ENCODE measurements around the gene CTNNA1.

The CTNNA1 gene

DNA sequence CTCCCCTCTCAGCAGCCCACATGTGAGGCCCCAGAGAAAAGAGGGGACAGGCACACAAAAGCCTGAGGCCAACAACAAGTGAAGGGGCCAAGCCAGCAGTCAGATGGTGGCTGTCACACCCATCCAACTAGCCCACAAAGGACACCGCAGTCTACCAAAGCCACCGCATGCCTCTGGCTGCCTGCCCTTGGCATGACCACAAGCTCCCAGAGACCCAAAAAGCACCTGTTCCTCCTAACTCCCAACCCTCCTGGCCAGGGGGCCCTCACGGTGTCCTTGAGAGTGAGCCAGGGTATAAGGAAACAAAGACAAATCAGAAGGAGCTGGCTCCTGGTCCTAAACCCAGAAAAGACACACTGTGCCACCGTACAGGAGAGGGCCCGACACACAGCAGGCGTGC is 199.7 kb downstream of the CTNNA1 start:
- no peak for DNase-seq

DNA sequence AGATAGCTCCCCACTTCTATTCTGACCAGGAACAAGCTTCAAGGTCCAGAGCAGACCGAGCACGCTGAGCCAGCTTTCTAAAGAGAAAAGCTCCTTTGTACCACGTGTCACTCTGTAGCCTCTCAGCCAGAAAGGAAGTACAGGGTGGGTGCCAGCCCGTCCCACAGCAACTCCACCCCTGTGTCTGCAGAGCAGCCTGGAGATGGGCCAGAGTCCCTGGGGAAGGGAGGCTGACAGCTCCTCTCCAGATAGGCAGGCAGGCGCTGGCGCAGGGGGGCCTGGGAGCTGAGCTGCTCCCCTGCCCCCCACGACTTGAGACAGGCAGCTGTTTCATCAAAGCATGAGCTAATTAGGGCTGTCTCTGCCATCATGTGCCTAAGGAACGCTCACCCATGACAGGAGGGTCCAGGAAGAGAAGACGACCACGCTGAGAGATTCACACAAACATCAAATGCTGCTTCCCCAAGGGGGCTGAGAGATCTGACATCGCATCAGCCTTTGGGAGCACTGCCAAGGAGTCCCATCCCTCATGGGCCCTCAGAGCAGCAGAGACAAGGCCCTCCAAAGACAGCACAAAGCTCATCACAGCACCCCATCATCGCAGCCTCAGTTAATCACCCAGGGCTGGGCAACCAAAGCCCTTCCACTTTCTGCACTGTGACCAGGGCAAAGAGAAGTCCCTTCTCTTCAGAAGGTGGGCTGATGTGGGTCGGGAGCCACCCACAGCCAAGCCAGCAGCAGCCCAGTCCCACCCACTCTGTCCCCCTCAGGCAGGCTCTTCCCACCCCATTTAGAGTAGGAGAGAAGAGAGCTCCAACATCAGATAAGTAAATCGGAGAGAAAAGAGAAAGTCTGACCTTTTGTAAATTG is 200.4 kb downstream of the CTNNA1 start:
- DNase-seq: peak; percentile 36 to 74

DNA sequence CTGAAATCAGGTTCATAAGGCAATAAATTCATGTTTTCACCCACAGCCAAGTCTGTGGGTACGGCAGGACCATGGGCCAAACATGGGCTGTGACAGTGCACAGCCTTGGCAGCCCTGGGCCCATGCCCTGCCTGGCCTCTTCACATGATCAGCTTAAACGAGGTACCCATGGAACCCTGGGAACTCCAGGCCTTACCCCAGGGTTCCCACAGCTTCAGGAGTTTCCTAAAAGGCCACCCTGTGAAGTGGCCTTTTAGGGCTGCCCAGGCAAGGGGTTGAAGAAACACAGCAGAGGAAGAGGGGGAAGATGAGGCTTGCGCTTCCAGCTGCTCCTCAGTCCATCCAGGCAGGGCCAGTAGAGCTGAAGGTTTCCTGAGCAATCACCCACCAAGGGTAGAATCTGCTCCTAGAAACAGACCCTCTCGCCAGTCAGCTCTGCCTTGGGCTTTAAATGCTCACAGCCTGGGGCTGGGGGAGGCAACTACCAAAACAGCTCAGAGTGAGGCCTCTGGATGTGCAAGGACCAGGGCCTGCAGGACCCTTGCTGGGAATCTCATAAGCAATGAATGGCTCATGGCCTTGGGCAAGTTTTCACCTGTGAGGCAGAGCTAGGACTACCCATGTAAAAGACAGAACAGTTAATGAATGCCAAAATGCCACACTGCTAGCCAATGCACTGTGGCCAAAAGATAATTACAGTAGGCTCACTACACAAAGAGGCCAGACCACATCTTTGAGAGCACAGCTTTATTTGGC is 201.2 kb downstream of the CTNNA1 start:
- DNase-seq: no peak

DNA sequence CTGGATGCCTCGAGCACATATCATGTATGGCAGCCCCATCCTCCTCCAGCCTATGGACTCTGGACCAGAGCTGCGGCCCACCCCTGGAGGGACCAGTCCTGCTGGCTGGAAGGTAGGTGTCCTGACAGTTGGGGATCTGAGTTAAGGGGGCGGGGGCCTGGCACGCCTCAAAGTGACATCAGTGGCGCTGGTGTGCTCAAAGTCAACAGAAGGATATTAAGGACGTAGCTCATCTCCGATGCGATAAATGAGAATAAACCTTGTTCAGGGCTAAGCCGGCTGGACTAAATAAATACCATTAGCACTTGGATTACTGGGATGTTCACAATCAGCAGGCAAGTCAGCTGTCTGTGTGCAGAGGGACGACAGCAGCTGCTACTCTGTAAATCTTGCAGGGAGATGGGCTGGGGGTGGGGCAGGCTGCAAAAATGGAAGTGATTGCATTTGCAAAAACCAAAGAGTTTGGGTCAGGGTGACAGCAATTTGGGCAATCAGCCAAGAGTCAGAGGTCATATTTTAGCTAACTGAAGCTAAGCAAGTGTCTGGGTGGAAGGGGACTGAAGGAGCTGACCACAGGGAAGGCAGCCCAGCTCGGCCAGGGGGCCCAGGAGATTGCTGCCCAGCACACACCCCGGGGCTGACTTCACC is 201.9 kb downstream of the CTNNA1 start:
- DNase-seq: no peak

DNA sequence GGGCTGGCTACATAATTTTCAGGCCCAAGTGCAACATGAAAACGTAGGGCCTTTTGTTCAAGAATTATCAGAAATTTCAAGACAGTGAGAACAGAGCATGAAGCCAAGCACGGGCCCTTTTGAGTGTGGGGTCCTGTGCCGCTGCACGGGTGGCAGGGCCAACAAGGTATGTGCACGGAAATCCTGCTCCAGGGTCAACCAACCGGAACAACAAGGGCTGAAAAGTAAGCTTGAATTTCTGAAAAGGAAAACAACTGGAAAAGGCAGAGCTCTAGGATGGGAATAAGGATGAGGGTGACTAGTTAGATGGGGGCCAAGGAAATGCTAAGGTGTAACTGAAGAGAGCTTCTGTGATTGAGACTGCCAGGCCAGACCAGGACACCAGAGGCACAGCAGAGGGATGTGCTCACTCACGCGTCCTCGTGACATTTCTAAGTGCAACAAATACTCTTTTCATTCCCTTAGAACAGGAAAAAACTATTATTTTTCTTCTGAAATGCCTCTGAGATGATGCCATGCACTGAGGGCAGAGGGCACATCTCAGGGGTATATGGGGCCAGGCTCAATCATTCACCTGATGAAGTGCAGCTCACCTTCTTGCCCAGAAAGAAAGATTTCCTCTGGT is 202.6 kb downstream of the CTNNA1 start:
- DNase-seq: no peak

DNA sequence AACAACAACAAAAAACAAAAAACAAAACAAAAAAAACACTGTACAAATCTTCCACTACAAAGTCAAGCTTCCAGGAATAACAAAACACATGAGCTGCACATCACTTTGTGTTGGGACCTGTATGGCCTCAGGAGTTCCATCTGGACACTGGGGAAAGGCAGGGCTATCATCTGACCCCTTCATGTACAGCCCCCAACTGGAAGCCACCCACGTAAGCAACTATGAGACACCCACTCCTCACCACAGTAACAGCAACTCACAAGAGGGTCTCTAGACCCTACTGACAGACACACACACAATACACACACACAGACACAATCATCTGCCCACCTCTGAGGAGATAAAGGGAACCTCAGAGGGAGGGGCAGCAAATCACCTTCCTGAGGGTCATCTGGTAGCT is 203.6 kb downstream of the CTNNA1 start:
- no peak for DNase-seq

DNA sequence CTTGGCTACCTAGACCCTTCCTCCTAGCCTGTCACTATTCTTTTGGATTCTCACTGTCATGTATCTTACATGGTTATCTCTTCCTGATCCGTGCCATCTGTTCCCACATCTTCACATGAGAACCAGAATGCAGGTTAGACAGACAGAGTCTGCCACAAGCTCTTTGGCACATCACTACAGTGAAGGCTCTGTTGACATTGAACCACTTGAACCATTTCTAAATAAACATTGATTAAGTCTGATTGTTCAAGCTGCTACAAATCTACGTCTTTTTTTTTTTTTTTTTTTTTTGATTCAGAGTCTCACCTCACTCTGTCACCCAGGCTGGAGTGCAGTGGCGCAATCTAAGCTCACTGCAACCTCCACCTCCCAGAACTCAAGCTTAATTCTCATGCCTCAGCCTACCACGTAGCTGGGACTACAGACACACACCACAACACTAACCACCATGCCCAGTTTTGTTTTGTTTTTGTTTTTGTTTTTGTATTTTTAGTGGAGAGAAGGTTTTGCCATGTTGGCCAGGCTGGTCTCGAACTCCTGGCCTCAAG is 207.0 kb downstream of the CTNNA1 start:
- DNase-seq: no peak

DNA sequence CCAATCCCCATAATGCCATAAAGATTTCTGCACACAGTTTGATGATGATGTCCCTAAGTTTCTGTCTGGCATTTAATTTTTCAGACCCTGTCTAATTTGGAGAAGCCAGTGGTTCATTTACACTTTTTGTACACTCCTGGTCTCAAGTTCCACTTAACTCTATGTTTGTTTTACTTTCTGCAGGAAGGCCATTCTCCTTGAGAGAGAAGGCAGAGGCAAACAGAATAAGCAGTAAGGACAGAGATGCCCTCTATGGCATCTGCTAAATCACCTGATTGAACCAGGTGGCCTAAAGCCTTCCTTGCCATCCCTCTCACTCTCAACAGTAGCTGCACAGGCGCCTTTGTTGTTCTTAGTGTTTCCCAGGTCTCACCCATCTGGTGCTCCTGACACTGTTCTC is 208.0 kb downstream of the CTNNA1 start:
- DNase-seq: no peak

DNA sequence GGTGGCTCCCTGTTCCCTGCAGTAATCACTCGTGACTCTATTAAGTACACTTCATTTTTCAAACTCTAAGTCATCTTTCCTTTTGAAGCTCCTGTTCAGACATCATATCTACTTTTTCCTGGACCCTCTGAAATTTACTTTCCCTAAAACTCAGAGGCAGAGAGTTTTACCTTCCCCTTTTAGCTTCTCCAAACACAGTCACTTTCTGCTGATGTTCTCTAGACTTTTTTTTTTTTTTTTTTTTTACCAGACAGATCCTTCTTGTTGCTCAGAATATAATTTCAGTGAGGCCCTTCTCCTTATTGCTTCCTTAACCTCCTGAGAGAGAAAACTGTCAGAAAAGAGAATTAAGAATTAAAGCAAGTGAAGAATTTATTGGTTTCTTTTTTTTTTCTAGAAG is 208.5 kb downstream of the CTNNA1 start:
- no peak for DNase-seq

DNA sequence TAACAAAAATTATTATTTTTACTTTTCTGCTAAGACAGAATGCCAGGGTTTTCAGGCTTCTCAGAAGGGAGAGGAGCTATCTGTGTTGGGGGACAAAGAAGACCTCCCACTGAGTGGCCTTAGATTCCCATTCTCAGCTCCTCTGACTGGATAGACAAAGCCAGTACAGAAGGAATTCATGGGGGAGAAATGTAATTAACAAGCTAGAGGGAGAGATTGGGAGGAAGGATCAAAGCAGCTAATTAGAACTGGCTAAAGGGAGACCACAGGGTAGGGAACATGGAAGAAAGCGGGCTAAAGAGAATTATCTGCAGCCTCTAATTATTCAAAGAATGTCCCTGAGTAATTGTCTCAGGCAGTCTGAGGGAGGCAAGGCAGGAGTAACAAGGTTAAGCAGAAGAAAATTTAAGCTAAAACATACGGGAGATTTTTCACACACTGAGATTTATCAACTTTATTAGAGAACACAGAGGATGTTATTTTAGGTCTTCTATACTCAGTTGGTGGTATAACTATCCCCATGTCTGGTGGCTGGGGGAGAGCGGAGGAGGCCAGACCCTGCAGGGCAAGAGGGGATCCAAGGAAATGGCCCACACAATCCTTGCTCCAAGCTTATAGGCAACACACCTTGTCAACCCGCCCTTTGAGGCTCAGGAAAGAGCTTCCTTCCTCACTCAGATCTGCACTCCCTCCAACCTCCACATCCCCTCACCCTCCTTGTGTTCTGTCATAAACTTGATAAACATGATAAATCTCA is 209.6 kb downstream of the CTNNA1 start:
- no peak for DNase-seq

DNA sequence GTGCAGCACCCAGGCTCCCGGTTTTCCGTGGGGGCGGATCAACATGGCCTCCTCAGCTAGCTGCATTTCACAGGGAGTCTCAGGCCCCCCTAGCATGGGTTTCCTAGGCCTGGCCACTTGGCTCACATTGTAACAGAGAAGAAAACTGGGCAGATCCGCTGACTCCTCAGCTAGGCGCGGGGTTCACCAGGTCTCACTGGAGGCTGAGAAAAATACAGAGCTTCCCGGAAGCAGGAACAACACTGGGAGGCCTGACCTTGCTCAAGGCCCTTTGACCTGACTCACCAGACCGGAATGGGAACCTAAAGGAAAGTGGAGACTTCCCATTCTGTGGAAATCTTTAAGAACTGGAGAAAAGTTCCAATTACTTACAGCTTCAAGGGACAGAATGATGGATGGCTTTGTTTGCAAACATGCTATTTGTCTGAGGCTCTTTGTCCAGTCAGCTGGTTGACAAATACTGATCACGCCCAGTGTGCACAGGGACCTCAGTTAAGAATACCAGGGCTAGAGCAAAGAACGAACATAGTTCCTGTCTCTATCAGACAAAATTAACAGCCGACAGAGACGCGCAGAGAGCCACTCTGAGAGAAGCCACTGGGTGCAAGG is 210.6 kb downstream of the CTNNA1 start:
- DNase-seq: no peak

DNA sequence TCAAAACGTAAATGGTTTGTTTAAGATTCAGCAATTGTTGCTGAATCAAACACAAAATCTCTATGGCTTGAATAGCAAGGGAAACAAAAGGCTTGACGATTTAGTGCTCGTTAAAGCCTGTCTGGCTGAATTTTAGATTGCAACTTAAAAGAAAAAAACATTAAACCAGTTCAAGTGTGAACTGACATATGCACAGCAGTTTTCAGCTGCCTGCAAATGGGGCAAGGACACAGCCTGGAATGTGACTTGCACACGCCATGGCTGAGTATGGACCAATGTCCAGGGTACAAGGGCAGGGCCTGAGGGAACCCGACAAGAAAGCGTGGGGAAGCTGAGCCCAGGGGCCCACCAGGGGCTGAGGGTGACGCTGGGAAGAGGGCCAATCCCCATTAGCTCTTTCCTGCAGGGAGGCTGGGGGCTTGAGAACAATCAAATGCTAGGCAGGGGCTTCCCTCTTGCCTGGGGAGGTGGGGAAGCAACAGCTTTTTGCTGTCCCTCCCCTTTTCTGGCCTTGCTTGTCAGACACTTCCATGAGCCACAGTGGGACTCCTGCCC is 211.5 kb downstream of the CTNNA1 start:
- DNase-seq: no peak

DNA sequence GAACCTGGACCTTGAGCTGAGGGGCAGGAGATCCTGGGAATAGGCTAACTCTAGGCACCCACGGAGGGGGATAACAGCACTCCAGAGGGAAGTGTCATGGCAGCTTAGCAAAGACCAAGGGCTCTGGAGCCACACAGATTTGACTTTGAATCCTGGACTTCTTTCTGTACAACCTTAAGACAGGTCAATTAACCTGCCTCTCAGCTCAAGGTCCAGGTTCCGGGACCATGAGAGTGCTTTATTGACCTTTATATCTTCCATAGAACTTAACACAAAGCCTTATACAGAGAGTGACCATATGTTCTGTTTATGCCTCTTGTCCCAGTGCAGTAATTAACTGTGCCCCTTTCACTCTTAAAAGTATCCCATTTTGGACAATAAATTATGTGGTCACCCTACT is 212.4 kb downstream of the CTNNA1 start:
- no peak for DNase-seq

DNA sequence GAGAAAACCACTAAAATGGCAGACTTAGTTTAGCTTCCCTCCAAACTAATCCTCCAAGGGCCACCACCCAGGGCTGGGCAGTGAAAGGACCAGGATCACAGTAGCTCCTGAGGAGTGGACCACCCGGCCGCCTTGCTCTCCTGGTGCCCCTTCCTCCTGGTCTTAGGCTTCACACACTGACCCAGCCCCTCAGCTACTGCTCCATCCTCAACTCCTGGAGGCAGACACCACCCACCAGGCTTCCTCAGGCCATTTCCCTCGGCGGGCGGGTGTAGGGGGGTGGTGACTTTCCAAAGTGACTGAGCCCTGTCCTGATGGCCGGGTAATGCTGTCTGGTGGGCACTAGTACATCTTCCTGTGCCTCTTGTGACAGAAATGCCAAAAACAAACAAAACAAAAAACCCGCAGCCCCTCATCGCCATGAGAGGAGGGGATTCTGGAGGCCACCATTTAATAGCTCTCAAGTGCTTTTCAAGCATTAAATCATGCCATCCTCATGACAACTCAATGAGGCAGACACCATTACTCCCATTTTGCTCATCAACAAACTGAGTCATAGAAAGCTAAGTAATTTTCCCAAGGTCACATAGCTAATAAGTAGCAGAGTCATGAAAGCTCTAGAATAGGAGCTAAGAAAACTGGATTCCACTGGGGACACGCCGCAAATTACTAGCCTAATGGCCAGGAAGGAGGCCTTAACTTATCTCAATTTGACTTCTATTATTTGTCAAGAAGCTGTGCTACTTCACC is 213.2 kb downstream of the CTNNA1 start:
- no peak for DNase-seq

DNA sequence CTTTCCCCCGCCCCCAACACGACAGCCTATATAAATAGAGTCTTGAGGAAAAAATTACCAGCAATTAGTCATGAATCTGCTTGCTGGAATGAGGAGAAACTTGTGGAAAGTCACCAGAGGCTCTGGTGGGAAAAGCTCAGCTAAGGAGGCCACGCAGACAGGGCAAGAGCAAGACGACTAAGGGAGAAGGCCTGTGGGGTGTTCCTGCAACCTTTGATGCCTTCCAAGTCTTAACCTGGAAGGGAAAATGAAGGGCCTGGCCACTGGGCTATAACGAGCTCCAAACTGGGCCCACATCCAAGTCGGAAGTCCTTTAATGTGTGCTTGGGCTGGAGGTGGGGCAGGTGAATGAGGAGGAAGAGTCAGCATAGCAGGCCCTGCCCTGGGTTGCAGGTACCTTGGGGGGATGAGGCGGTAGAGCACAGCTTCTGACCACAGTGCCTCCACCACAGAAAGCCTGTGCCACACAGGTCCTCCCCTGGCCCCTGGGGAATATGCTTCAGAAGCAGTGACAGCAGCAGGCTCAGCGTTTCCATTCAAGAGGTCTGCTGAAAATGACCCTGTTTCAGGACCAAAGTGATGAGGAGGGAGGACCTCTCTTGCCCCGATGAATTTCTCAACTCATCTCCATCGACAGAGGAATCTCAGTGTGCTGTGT is 214.7 kb downstream of the CTNNA1 start:
- no peak for DNase-seq

DNA sequence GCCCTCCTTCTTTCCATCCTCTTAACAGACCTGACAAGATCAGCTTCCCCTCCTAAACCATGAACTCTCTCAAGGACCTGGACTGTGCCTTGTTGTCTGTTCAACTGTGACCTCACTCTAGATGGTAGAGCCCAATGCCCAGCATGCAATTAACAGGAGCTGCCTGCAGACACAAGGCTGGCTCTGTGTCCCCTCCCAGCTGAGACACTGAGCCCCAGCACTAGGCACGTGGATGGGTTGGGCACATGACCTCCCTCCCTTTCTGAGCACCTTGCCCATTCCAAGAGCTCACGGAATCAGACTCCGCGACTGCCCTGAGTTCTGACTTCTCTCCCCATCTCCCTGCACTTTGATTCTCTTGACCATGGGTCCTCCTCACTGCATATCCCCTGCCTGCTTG is 215.4 kb downstream of the CTNNA1 start:
- DNase-seq: no peak

DNA sequence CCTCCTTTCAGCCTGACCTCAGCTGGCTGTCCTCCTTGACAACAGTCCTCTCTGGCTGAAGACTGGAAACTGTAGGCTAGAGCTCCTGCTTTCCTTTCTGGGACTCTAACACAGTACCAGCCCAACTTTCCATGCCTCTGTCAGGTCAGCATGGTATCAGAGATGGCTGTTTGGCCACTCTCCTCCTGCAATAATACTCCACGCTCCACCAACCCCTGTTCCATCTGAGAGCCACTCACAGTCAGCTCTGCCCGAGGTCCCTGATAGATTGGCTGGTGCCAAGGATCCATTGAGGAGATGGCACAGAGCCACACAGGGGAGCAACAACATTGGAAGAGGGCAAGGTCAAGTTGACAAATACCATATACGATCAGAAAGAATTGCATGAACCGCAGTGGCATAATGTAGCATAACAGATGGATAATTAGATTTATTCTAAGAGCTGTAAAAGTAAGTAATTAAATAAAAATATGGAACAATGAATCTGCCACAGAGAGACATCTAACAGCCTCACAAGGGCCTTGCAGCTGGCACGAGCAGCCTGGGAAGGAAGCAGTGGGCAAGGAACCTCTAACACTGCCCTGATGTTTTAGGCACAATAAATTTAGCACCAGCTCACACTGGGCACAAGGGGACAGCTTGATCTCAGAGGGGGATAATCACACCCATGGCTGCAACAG is 216.2 kb downstream of the CTNNA1 start:
- DNase-seq: no peak

DNA sequence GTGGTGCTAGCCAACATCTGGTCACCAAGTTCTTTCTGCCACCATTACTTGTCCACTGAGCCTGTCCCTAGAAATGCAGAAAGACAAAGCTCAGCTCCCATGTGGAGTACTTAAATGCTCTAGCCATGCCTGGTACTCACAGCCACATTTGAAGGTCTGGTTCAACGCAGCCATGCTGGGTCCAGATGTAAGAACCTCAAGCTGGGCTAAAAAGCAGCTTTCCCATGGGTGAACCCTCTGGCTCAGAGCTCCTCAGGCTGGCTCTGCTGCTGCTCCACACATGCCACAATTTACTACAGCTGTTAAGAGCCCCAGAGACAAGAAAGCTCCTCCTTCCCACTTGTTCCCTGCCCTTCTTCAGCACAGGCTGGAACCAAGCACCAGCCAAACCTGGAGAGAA is 219.0 kb downstream of the CTNNA1 start:
- DNase-seq: no peak

DNA sequence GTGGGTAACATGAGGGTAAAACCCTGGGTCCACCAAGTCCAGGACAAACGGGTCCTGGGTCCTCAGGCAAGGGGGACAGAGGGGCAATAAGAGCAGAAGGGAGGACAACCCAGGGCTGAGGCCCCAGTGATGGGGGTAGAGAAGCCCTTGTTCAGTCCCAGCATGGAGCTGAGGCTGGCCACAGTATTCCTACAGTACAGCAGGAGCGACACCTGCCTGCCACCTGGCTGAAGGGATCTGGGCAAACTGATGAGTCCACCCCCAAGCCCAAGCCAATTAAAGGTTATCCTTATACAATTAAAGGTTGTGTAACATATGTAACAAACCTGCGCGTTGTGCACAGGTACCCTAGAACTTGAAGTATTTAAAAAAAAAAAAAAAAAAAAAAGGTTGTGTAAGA is 219.6 kb downstream of the CTNNA1 start:
- no peak for DNase-seq

Data from bone marrow (tissue), 2 donors.